AG04450 (cell line): Measurements from ENCODE around the gene MYBPC1. TPM values are rescaled to one million over a fixed set of nuclear protein-coding genes. Genes with fewer than 3 reads are reported as not detected.
A peak's percentile ranks its signal among the peaks of the same experiment; 100 is the strongest.

Source experiments
- CTCF ChIA-PET: fragments of 300-600, 350-600 bp; formaldehyde crosslinking; extraction: SDS; loops from one replicate; lab custom pipeline; 2022; ENCODE audit warnings: antibody characterized with exemption, inconsistent platforms; lab: Charles Lee
- POLR2A ChIA-PET: fragments of 350-600 bp; formaldehyde crosslinking; extraction: SDS; loops from one replicate; lab custom pipeline; 2021; ENCODE audit warnings: antibody characterized with exemption, inconsistent platforms; lab: Yijun Ruan, JAX
- DNase-seq: peaks from one replicate; pipeline ENCODE4 v3.0.0-alpha.2; 2011; ENCODE audit warnings: low read depth, low spot score
- H3K27ac ChIP-seq: one replicate; pipeline ENCODE4 v1.5.1; 2012; ENCODE audit warnings: low read depth, low read length, control low read depth
- H3K27me3 ChIP-seq: one replicate; pipeline ENCODE4 v1.6.0; 2012; ENCODE audit warnings: low read length; ENCODE audit not compliant: control insufficient read depth, insufficient read depth
- H3K4me3 ChIP-seq: 2 replicates; pipeline ENCODE4 v1.5.1; 2011; ENCODE audit warnings: mild to moderate bottlenecking, low read depth, low read length, control low read depth
- H3K9me3 ChIP-seq: 2 replicates; pipeline ENCODE4 v1.5.1; 2012; ENCODE audit warnings: low read length; ENCODE audit not compliant: control insufficient read depth, insufficient read depth
- polyA plus RNA-seq: library from polyadenylated mRNA; depleted of rRNA; stranded (reverse); fragments of >200 nt; gene quantifications from 2 replicates; pipeline ENCODE4 v1.2.3, GENCODE V29; 2011
- TF ChIP-seq, protein P1 (sequence below): IDR thresholded peaks from 2 replicates; pipeline ENCODE4 v1.5.1; 2011; ENCODE audit warnings: low read depth, low read length, control low read depth, inconsistent platforms

MYBPC1 gene
- polyA plus RNA-seq, 1 experiment = not detected

DNA sequence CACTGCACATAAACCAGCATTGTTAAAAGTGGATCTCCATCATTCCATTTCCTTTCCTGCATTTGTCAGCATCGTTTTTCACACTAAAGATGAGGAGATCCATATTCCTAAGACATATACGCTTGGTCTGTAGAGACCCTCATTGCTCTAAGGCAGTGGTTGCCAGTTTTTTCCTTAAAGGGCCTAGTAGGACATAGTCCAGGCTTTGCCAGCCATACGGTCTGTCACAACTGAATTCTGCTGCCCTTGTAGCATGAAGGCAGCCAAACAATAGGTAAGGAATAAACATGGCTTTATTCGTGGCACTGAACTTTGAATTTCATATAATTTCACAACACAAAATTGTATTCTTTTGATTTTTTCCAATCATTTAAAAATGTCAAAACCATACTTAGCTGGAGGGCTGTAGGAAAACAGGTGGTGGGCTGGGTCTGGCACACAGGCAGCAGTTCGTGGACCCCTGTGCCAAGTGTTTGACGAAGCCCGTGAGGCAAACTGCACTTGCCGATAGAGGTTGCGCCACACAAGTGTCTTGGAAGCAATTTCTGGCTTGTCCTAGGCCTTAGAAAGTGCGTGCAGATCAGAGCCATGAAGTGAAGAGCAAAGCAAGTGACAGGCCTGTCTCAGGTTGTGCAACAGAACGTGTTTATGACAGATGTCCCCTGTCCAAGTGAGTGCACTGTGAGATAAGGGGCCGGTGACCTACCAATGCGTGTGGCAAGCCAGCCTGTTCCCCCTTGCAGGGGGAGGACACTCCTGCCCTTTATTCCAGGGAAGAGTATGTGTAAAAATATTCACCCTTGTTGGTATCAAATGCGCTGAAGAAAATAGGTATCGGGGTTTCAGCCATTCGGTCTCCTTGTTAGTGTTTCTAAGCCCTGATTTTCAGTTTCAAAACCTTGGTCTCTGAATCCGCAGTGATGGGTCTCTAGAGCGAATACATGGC is 101.8 kb downstream of the MYBPC1 start:
- ChIA-PET POLR2A (interaction anchor here (0.5 to 0.6 kb wide), 2 partner anchors 224 to 290 kb away, joined by 3 read pairs; no protein-coding TSS in a partner anchor), CTCF (no interaction called here)
- TF ChIP-seq, protein P1, sequence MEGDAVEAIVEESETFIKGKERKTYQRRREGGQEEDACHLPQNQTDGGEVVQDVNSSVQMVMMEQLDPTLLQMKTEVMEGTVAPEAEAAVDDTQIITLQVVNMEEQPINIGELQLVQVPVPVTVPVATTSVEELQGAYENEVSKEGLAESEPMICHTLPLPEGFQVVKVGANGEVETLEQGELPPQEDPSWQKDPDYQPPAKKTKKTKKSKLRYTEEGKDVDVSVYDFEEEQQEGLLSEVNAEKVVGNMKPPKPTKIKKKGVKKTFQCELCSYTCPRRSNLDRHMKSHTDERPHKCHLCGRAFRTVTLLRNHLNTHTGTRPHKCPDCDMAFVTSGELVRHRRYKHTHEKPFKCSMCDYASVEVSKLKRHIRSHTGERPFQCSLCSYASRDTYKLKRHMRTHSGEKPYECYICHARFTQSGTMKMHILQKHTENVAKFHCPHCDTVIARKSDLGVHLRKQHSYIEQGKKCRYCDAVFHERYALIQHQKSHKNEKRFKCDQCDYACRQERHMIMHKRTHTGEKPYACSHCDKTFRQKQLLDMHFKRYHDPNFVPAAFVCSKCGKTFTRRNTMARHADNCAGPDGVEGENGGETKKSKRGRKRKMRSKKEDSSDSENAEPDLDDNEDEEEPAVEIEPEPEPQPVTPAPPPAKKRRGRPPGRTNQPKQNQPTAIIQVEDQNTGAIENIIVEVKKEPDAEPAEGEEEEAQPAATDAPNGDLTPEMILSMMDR = no peak
- peaks cover 10% of the 10 kb centered on the region for H3K9me3 ChIP-seq
- DNase-seq = no peak
- H3K27me3 ChIP-seq = no peaks in the 10 kb centered on the region
- peak overlapping the region; percentile 91 for H3K4me3 ChIP-seq
- H3K27ac ChIP-seq = peak overlapping the region; percentile 21

DNA sequence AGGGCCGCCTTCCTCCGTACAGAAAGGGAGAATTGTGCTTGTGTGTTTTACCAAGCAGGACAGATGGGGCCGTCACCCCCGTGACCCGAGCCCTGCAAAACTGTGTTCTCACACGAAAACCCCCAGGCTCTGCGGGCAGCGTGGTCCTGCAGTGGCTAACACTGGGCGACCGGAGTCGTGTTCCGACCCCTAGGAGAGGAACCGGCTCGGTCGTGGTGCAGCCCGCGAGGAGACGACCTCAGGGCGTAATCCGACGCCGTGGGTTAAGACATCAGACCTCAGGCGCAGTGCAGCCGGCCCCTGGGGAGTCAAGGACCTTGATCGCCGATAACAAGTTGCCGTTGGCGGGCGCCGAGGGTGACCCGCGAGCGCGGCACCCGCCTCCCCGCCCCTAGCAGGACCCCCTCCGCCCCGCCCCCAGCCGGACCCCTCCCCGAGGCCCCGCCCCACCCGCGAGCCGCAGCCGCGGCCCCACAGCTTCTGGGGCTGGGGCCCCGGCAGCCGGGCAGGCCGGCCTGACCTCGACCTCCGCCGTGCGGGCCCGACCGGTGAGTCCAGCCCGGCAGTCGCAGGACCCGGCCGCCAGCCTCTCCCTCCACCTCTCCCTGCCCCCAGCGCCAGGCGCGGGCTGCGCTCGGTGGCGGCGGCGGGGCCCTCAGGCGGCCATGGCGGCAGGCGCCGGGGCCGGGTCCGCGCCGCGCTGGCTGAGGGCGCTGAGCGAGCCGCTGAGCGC is 102.6 kb downstream of the MYBPC1 start, which contains the start of gene CHPT1:
Gene CHPT1 (plus strand): TSS at position 444 of the 733 bp plus-strand sequence. CDS start 222 bp downstream, at position 666.
- POLR2A ChIA-PET = interaction anchor here (0.5 to 0.6 kb wide), 2 partner anchors 225 to 290 kb away, joined by 3 read pairs; no protein-coding TSS in a partner anchor
- Histone ChIP-seq H3K27ac (peak within 1 kb of the TSS; percentile 73), H3K4me3 (peak within 1 kb of the TSS; percentile 91), H3K9me3 (peaks cover 10% of the 10 kb centered on the region), H3K27me3 (no peaks in the 10 kb centered on the region)
- no peak for DNase-seq
- TF ChIP-seq, protein P1 = no peak
- CTCF ChIA-PET = no interaction called here

GRCh38 chr12:101697930-101698799 is 103.4 kb downstream of the MYBPC1 start:
- ChIA-PET CTCF (interaction anchor here (0.6 to 1.4 kb wide), 11 partner anchors 10 to 856 kb away, joined by 3 to 9 read pairs (median 3); no protein-coding TSS in a partner anchor), POLR2A (no interaction called here)
- TF ChIP-seq, protein P1 = no peak
- DNase-seq = no peak
- Histone ChIP-seq H3K27me3 (no peaks in the 10 kb centered on the region), H3K9me3 (peaks cover 10% of the 10 kb centered on the region), H3K4me3 (peak overlapping the region; percentile 91), H3K27ac (peak overlapping the region; percentile 73)

DNA sequence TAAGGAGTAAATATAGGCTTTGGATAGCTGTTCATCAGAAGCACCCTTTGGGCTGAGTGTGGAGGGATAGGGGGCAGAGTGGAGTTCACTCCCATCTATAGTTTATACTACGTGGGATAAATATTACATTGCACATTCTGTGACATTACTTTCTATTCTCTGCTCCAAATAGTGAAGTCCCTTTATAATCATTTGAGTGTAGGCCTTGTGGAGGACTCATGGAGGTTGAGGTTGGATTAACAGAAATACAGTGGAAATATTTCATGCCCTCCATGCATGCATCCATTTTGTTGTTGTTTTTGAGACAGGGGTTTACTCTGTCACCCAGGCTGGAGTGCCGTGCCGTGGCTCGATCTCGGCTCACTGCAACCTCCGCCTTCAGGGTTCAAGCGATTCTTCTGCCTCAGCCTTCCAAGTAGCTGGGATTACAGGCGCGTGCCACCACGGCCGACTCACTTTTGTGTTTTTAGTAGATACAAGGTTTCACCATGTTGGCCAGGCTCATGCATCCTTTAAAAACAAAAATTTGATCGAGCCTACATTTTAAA is 104.1 kb downstream of the MYBPC1 start:
- peak overlapping the region; percentile 91 for H3K4me3 ChIP-seq
- no peak for DNase-seq
- CTCF ChIA-PET = interaction anchor here (0.6 to 1.4 kb wide), 8 partner anchors 9 to 288 kb away, joined by 3 to 9 read pairs (median 3); no protein-coding TSS in a partner anchor
- TF ChIP-seq, protein P1 = peak; percentile 50
- H3K9me3 ChIP-seq = peaks cover 4% of the 10 kb centered on the region
- no peak overlapping the region for H3K27ac ChIP-seq
- POLR2A ChIA-PET = no interaction called here
- H3K27me3 ChIP-seq = no peaks in the 10 kb centered on the region
